ENCODE data around the gene FAM181A.

GRCh38 chr14:93962701-93963601, 35.8 kb downstream of the FAM181A start:
- TF ChIP-seq, protein P1, sequence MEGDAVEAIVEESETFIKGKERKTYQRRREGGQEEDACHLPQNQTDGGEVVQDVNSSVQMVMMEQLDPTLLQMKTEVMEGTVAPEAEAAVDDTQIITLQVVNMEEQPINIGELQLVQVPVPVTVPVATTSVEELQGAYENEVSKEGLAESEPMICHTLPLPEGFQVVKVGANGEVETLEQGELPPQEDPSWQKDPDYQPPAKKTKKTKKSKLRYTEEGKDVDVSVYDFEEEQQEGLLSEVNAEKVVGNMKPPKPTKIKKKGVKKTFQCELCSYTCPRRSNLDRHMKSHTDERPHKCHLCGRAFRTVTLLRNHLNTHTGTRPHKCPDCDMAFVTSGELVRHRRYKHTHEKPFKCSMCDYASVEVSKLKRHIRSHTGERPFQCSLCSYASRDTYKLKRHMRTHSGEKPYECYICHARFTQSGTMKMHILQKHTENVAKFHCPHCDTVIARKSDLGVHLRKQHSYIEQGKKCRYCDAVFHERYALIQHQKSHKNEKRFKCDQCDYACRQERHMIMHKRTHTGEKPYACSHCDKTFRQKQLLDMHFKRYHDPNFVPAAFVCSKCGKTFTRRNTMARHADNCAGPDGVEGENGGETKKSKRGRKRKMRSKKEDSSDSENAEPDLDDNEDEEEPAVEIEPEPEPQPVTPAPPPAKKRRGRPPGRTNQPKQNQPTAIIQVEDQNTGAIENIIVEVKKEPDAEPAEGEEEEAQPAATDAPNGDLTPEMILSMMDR (conservative IDR thresholded peaks at IDR 0.05; ENCODE audit: low read depth, low read length) = no peak
- no peak for TF ChIP-seq EZH2 (IDR thresholded peaks at IDR 0.05; ENCODE audit: low read length, unreplicated experiment)
